Suprapubic skin (tissue), 4 donors: ENCODE data around the gene RNPS1. TPM values are rescaled to one million over a fixed set of nuclear protein-coding genes. Genes with fewer than 3 reads are reported as not detected.
"Not testable (repeated sequence)": the region's sequence is repeated elsewhere in the genome, so short reads cannot be mapped to it uniquely, and the experiment has no call there.

Experiments
- DNase-seq, 2 donors: peaks; one replicate each; pipeline ENCODE4 v3.0.0-alpha.2; 2019; ENCODE audit warnings: low spot score in 2 of 2
- H3K27ac ChIP-seq: fragments of 200-600 bp; sonication (generic); one replicate; pipeline ENCODE4 v1.5.1; 2019
- H3K27me3 ChIP-seq: fragments of 200-600 bp; sonication (generic); one replicate; pipeline ENCODE4 v1.5.1; 2019
- H3K36me3 ChIP-seq: fragments of 200-600 bp; sonication (generic); one replicate; pipeline ENCODE4 v1.5.1; 2019
- H3K4me1 ChIP-seq: fragments of 200-600 bp; sonication (generic); one replicate; pipeline ENCODE4 v1.5.1; 2019
- H3K4me3 ChIP-seq: fragments of 200-600 bp; sonication (generic); one replicate; pipeline ENCODE4 v1.5.1; 2019; ENCODE audit warnings: mild to moderate bottlenecking
- H3K9me3 ChIP-seq: fragments of 200-600 bp; sonication (generic); one replicate; pipeline ENCODE4 v1.5.1; 2019
- EP300 ChIP-seq: sonication (generic); formaldehyde crosslinking; IDR thresholded peaks from one replicate; pipeline ENCODE4 v1.6.1; 2017; ENCODE audit warnings: antibody characterized with exemption
- POLR2A ChIP-seq, 2 donors: fragments of 450-650 bp; IDR thresholded peaks; one replicate each; pipeline ENCODE4 v1.6.1; 2017; ENCODE audit warnings: antibody characterized with exemption in 2 of 2, mild to moderate bottlenecking in 2 of 2, moderate library complexity in 2 of 2
- POLR2AphosphoS5 ChIP-seq, 3 donors: sonication (generic); formaldehyde crosslinking; IDR thresholded peaks; one replicate each; pipeline ENCODE4 v1.6.1; 2017; ENCODE audit warnings: antibody characterized with exemption in 3 of 3
- WGBS: methylation state at CpG from one replicate; pipeline ENCODE4 v1.1.5; 2018; 5-methylcytosine and 5-hydroxymethylcytosine counted together
- total RNA-seq, 4 donors: library from RNA; depleted of rRNA; stranded (reverse); fragments of >200 nt; gene quantifications; one replicate each; pipeline ENCODE4 v1.1.0, GENCODE V29; 2016
- TF ChIP-seq, protein P1 (sequence below), 2 donors: fragments of 200-600 bp in 1 of 2; fragments of 450-650 bp in 1 of 2; sonication (generic) in 1 of 2; IDR thresholded peaks; one replicate each; pipeline ENCODE4 v1.5.1; 2016 to 2019; ENCODE audit warnings: antibody characterized with exemption in 2 of 2, mild to moderate bottlenecking in 1 of 2, moderate library complexity in 1 of 2

Gene RNPS1
- total RNA-seq, 4 donors from 2014 or later, result 119 to 151 (median 146) TPM

DNA sequence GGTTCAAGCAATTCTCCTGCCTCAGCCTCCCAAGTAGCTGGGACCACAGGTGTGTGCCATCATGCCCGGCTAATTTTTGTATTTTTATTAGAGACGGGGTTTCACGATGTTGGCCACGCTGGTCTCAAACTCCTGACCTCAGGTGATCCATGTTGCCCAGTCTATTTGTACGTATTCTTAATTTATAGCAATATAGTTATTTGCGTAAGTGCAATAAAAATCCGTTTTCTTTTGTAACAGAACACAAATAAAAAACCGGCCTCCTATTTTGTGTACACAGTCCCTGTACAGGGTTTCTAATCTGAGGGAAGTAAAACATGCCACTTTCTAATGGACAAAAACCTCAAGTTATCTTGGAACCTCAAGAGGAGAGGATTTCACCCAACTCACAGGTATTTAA lies 7.7 kb downstream of the RNPS1 start:
- 97% methylated on average over 8 of the region's 8 CpGs for WGBS
- Histone ChIP-seq H3K9me3 (no peaks in the 10 kb centered on the region), H3K36me3 (peaks cover 87% of the 10 kb centered on the region), H3K4me1 (peaks cover 5% of the 10 kb centered on the region), H3K27ac (no peak overlapping the region), H3K4me3 (no peak overlapping the region), H3K27me3 (no peaks in the 10 kb centered on the region)
- DNase-seq, result no peak
- TF ChIP-seq, protein P1, sequence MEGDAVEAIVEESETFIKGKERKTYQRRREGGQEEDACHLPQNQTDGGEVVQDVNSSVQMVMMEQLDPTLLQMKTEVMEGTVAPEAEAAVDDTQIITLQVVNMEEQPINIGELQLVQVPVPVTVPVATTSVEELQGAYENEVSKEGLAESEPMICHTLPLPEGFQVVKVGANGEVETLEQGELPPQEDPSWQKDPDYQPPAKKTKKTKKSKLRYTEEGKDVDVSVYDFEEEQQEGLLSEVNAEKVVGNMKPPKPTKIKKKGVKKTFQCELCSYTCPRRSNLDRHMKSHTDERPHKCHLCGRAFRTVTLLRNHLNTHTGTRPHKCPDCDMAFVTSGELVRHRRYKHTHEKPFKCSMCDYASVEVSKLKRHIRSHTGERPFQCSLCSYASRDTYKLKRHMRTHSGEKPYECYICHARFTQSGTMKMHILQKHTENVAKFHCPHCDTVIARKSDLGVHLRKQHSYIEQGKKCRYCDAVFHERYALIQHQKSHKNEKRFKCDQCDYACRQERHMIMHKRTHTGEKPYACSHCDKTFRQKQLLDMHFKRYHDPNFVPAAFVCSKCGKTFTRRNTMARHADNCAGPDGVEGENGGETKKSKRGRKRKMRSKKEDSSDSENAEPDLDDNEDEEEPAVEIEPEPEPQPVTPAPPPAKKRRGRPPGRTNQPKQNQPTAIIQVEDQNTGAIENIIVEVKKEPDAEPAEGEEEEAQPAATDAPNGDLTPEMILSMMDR (IDR thresholded peaks at IDR 0.05), result no peak
- no peak for TF ChIP-seq POLR2A (IDR thresholded peaks at IDR 0.05)
- TF ChIP-seq EP300, result no peak
- no peak for TF ChIP-seq POLR2AphosphoS5 (IDR thresholded peaks at IDR 0.05)

DNA sequence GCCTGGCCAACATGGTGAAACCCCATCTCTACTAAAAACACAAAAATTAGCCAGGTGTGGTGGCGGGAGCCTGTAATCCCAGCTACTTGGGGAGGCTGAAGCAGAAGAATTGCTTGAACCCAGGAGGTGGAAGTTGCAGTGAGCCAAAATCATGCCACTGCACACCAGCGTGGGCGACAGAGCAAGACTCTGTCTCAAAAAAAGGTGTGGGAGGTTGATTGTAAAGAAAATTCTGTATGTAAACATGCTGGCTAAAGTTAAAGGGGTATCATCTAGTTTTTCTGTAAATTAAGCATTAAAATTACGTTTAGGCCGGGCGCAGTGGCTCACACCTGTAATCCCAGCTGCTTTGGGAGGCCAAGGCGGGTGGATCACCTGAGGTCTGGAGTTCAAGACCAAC lies 9.4 kb downstream of the RNPS1 start:
- peaks cover 97% of the 10 kb centered on the region for H3K36me3 ChIP-seq
- WGBS, result 92% methylated on average over 7 of the region's 7 CpGs

DNA sequence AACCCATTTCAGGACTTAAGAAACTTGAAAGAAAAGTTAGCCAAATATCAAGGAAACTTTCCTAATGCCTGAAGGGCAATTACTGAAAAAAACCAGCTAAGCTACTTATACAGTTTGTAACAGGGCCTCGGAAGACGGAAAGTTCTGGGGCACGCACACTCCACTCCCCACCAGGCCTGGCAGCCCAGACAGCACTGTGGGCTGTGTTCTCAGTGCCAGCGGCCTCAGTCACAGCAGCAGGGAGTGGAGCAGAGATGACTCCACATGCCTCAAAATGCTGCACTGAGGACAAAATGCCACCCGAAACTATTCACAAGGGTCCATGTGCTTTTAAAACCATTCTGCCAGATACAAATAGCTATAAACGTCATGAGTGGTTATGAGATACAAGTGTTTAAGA lies 10.2 kb downstream of the RNPS1 start:
- whole genome bisulfite sequencing, result 82% methylated on average over 6 of the region's 6 CpGs
- no peak overlapping the region for H3K4me3 ChIP-seq
- no peak for DNase-seq
- no peaks in the 10 kb centered on the region for H3K27me3 ChIP-seq
- H3K36me3 ChIP-seq, result peaks cover 97% of the 10 kb centered on the region
- H3K4me1 ChIP-seq, result no peaks in the 10 kb centered on the region
- H3K9me3 ChIP-seq, result no peaks in the 10 kb centered on the region
- TF ChIP-seq, protein P1 (IDR thresholded peaks at IDR 0.05), result no peak
- TF ChIP-seq POLR2AphosphoS5 (IDR thresholded peaks at IDR 0.05), result no peak
- no peak for TF ChIP-seq EP300
- TF ChIP-seq POLR2A (IDR thresholded peaks at IDR 0.05), result no peak
- H3K27ac ChIP-seq, result no peak overlapping the region

More for the DNA sequence above, 9.4 kb downstream of the RNPS1 start:
- H3K27ac ChIP-seq, H3K9me3 ChIP-seq, H3K4me1 ChIP-seq, DNase-seq, H3K27me3 ChIP-seq, H3K4me3 ChIP-seq: not testable (repeated sequence)

DNA sequence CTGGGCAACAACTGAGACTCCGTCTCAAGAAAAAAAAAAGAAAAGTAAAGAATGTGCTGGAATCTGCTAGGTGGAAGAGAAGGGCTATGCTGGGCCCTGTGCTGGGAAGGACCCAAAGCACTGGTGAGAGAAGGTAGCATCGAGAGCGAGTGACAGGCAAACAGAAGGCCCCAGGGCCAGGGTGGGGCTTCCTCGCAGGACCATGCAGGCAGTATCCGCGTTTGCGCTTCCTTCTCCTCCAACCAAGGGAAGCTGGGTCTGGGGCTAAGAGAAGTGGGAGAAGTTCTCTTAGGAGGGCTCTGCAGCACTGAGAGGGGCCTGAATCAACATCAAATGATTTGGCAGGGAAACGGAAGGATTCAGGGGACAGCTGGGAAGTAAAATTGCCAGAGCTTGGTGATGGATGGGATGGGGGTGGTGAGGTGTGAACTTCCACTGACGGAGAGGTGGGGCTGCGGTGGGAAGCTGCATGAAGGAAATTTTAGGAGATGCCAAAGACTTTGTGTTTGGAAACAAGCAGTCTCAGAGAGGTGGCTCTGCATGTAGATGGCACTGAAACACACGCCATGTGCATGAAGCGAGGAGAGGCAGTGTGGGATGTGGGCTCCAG lies 11.3 kb downstream of the RNPS1 start:
- peaks cover 8% of the 10 kb centered on the region for H3K4me1 ChIP-seq
- H3K27me3 ChIP-seq, result no peaks in the 10 kb centered on the region
- peaks cover 86% of the 10 kb centered on the region for H3K36me3 ChIP-seq
- H3K9me3 ChIP-seq, result no peaks in the 10 kb centered on the region
- DNase-seq, result no peak
- H3K4me3 ChIP-seq, result no peak overlapping the region
- no peak overlapping the region for H3K27ac ChIP-seq
- WGBS, result 81% methylated on average over 12 of the region's 12 CpGs
- TF ChIP-seq POLR2A (IDR thresholded peaks at IDR 0.05) (no peak), POLR2AphosphoS5 (IDR thresholded peaks at IDR 0.05) (no peak), EP300 (no peak)
- TF ChIP-seq, protein P1 (IDR thresholded peaks at IDR 0.05), result no peak

DNA sequence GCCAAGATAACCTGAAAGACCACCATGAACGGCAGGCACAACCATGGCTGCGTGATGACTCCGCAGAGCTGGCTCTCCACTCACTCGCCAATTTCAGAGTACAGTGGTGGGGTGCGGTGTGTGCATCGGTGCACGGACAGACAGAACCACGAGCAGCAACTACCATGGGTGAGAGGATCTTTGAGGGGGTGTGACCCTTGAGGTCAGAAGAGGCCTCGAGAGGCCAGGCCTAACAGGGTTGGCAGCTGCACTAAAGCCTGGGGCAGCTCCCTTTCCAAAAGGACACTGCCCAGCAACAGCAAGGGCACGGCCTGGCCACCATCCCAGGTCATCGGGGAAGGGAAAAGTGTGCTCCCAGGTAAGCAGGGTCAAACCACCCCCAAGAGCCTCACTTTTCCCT lies 14.6 kb downstream of the RNPS1 start:
- Histone ChIP-seq H3K4me1 (peaks cover 17% of the 10 kb centered on the region), H3K4me3 (no peak overlapping the region), H3K27me3 (no peaks in the 10 kb centered on the region), H3K36me3 (peaks cover 55% of the 10 kb centered on the region), H3K27ac (no peak overlapping the region), H3K9me3 (no peaks in the 10 kb centered on the region)
- WGBS, result 88% methylated on average over 11 of the region's 11 CpGs
- TF ChIP-seq, protein P1 (IDR thresholded peaks at IDR 0.05), result no peak
- TF ChIP-seq EP300 (no peak), POLR2A (IDR thresholded peaks at IDR 0.05) (no peak), POLR2AphosphoS5 (IDR thresholded peaks at IDR 0.05) (no peak)
- no peak for DNase-seq

DNA sequence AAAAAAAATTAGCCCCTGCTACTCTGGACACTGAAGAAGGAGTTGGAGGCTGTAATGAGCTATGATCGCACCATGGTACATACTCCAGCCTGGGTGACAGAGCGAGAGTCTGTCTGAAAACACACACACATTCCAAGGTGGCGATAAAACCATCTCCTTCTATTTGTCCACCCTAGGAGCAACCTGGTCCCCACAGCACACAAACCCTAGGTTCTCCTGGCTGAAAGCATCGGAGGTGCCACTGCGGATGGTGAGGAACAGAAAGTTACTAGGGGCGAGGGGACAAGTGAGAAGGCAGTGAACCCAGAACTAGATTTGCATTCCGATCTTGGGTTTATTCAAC lies 15.1 kb downstream of the RNPS1 start:
- Histone ChIP-seq H3K9me3 (no peaks in the 10 kb centered on the region), H3K36me3 (peaks cover 50% of the 10 kb centered on the region), H3K4me3 (no peak overlapping the region), H3K4me1 (peaks cover 17% of the 10 kb centered on the region), H3K27me3 (no peaks in the 10 kb centered on the region), H3K27ac (no peak overlapping the region)
- 93% methylated on average over 7 of the region's 7 CpGs for WGBS
- TF ChIP-seq EP300 (no peak), POLR2A (IDR thresholded peaks at IDR 0.05) (no peak)
- DNase-seq, result no peak
